Suppressor macrophage (primary cell): Measurements from ENCODE around the gene PLSCR1.

Experiments
- DNase-seq, 4 experiments: peaks; one replicate each; pipeline ENCODE4 v3.0.0-alpha.2; 2020 to 2022

PLSCR1 gene

GRCh38 chr3:146472611-146473010 is 71.8 kb downstream of the PLSCR1 start:
- peak in 2 of 4 experiments; percentile 9 to 10 for DNase-seq

GRCh38 chr3:146471012-146471411 is 73.4 kb downstream of the PLSCR1 start:
- no peak for DNase-seq

GRCh38 chr3:146470425-146470990 is 73.9 kb downstream of the PLSCR1 start:
- no peak for DNase-seq

GRCh38 chr3:146469150-146470017 is 75.0 kb downstream of the PLSCR1 start, which contains the start of gene PLSCR2:
PLSCR2 (minus strand) TSS chr3:146469561; CDS start chr3:146459904, 9,657 bp downstream.
- peak; percentile 42 to 74 (median 62) for DNase-seq

- no peak for DNase-seq
These were observed 75.7 kb downstream of the PLSCR1 start for GRCh38 chr3:146468671-146469149.

- no peak for DNase-seq
These were observed 76.2 kb downstream of the PLSCR1 start for GRCh38 chr3:146468234-146468633.

GRCh38 chr3:146466604-146467003 is 77.8 kb downstream of the PLSCR1 start:
- no peak for DNase-seq

- no peak for DNase-seq
These were observed 78.5 kb downstream of the PLSCR1 start for GRCh38 chr3:146465693-146466465.
